Middle frontal gyrus (tissue), 1 donor: ENCODE results near the gene ZNF155.
"Not testable (repeated sequence)": the region's sequence is repeated elsewhere in the genome, so short reads cannot be mapped to it uniquely, and the experiment has no call there.

Source experiments
- DNase-seq: peaks from one replicate; pipeline ENCODE4 v3.0.0-alpha.2; 2015; ENCODE audit warnings: low spot score; ENCODE audit errors: extremely low spot score

The ZNF155 gene

DNA sequence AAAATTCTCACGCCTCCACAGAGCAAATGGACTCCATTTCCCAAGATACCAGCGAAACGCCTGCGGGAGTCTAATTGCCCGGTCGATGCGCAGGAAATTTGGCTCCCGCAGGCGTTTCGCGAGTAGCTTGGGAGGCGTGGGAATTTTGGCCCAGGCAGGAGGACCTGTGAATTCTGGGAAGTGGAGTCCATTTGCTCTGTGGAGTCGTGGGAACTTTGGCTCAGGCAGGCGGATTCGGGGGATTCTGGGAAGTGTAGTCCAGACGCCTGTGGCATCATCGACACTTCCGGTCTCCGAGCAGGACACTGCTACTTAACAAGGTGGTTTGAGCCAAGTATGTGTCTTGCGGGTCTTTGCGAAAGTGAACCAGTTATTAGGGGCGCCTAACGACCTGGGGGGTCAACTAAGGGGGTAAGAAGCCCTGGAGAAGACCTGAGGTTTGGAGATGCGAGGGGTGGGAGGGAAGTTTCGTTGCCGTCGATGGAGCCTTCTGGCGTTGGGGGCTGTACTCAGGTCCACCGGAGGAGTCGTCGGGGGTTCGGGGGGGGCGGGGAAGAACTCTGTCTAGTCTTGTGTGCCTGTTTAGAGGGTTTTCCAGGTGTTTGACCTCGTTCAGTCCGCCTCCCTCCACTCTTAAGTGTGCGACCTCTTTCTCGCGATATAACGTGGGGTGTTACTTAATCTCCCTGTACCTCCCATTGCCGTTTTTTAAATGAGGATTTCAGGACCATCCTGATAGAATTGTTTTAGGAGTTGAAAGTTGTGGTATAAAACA is at the start of gene ZNF155:
TSS of gene ZNF155 (plus strand) at position 277 of the 775 bp plus-strand sequence. CDS start 4,356 bp downstream, outside the sequence.
- DNase-seq, result peak; percentile 93

DNA sequence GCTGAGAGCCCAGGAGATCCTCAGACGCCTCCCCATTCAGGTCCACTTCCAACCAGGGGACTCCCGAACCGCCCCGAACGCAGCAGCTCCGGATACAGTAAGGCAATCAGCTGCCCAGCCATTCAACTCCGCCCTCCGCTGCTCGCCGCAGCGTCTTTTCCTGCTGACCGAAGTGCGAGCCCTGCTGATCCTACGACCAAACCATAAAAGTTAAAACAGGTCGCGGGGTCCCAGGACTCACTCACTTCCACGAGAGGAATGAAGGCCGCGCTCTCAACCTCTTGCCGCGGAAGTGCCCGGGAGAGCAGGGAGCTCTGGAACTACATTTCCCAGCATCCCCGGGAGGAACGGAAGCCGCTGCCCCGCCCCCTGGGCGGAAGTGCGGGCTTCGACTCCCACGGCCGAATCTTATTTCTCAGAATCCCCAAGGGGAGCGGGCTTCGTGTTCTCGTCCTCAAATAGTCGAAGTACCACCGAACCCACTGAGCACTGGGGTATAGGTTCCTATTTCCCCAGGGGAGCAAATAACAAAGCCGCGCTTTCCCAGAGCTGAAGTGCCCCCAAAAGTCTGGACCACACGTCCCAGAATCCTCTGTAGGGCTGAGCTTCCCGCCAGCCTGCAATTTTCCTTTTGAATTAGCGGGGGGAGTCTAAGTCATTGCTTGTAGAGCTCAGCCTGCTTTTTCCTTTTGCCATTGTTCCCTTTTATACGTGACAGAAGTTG is 48.8 kb upstream of the ZNF155 start, which contains the start of gene ZNF45:
TSS of gene ZNF45 (minus strand) at position 298 of the 724 bp plus-strand sequence. CDS start 13,097 bp downstream, outside the sequence.
- peak; percentile 93 for DNase-seq

DNA sequence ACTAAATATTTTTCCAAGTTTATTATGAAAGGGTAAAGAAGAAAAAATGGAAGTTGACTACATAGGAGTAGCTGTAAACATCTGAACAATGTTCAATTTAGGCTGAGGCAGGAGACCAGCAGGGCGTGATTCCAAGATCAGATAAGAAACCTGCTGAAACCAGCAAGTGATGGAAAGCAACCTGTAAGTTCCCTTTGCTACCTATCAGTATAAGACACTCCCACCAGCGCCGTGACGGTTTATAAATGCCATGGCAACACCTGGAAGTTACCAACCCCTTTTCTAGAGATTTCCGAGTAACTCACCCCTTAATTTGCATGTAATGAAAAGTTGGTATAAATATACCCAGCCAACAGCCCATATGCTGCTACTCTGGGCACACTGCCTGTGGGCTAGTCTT is 47.8 kb upstream of the ZNF155 start:
- DNase-seq, result no peak

- DNase-seq, result no peak
Observed at GRCh38 chr19:43939557-43940260, 44.3 kb upstream of the ZNF155 start.

DNA sequence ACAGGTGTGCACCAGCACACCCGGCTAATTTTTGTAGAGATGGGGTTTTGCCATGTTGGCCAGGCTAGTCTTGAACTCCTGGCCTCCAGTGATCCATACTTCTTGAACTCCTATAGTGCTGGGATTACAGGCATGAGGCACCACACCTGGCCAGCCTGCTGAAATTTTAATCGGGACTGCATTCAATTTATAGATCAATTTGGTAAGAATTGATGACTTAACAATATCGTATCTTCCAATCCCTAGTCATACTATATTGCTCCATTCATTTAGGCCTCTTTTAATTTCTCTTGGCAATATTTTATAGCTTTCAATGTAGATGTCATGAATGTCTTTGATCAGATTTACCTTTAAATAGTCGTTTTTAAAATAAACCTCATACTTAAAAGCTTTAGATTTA is 43.3 kb upstream of the ZNF155 start:
- DNase-seq, result no peak

DNA sequence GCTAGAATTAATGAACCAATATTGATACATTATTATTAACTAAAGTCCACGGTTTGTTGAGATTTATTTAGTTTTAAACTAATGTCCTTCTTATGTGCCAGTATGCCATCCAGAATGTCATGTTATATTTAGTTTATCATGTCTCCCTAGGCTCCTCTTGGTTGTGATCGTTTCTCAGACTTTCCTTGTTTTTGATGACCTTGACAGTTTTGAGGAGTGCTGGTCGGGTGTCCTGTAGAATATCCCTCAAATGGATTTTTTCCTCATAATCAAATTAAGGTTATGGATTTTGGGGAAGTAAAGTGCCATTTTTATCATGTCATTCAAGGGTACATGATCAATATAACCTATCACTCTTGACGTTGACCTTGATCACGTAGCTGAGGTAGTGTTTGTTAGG is 42.8 kb upstream of the ZNF155 start:
- no peak for DNase-seq

DNA sequence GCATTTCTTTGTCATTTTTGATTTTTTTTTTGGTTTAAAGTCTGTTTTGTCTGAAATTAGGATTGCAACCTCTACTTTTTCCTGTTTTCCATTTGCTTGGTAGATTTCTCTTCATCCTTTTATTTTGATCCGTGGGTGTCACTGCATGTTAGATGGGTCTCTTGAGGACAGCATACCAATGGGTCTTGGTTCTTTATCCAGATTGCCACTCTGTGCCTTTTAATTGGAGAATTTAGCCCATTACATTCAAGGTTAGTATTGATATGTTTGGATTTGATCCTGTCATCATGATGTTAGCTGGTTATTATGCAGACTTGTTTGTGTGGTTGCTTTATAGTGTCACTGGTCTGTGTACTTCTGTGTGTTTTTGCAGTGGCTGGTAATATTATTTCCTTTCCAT is 36.6 kb upstream of the ZNF155 start:
- DNase-seq, result not testable (repeated sequence)

- not testable (repeated sequence) for DNase-seq
Observed at GRCh38 chr19:43949803-43950202, 34.2 kb upstream of the ZNF155 start.

DNA sequence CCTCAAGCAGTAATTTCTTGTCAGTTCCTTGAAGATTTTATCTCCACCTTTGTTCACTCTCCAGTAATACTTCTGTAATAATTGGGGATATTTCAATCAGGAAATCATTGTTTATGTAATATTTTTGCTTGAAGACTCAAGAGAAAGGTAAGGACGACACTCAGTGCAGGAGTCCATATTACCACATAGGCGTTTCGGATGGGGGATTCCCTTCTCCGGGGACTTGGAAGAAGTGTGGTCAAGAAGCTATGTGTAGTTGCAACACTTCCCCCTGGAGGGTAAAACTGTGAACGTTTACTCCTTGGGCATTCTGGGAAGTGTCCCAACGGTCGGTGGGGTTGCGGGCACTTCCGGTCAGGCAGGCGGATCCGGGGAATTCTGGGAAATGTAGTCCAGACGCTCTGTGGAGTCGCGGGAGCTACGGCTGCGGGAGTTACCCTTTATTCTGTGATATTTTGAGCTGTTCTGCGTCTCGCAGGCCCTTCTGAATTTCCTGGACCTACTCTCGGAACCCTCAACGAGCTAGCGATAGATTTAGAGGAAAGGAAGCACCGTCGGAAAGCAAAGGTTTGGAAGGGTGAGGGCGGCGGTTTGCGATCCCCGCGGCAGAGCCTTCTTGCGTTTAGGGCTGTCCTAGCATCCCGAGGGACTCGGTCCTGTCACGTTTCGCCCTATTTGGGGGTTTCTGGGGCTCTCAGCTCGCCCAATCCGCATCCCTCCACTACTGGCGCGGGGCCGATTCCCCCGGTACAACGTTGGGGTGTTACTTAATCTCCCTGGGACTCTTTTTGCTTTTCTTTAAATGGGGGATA is 32.9 kb upstream of the ZNF155 start, which contains the start of gene ZNF221:
TSS of gene ZNF221 (plus strand) at position 395 of the 812 bp plus-strand sequence. CDS start 11,499 bp downstream, outside the sequence.
- DNase-seq, result peak; percentile 88

GRCh38 chr19:43956827-43957226 is 27.2 kb upstream of the ZNF155 start:
- DNase-seq, result no peak

DNA sequence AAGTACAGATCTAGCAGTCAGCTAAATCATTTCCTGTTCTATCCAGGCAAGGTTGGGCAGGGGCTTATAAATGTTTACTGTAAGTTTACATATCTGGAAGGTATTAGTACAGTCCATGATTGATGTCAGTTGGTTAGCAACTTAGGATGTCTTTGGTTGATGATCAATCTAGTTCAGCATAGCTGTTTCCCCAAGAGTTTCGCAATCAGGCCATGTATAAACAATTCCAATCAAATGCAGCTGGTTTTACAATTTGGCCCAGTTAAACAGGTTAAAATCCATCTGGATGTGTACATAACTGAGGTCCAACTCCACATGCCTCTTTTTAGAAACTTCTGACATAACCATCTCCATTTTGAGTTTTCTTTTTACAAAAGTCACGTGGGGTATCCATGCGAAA is 26.1 kb upstream of the ZNF155 start:
- no peak for DNase-seq

- DNase-seq, result no peak
Observed at GRCh38 chr19:43960411-43960810, 23.6 kb upstream of the ZNF155 start.

DNA sequence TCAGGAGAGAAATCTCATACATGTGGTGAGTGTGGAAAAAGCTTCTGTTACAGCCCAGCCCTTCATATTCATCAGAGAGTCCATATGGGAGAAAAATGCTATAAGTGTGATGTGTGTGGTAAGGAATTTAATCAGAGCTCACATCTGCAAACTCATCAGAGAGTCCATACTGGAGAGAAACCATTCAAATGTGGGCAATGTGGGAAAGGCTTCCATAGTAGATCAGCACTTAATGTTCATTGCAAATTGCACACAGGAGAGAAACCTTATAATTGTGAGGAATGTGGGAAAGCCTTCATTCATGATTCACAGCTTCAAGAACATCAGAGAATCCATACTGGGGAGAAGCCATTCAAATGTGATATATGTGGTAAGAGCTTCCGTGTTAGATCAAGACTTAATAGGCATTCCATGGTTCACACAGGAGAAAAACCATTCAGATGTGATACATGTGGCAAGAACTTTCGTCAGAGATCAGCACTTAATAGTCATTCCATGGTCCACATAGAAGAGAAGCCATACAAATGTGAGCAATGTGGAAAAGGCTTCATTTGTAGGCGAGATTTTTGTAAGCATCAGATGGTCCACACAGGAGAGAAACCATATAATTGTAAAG is 17.8 kb upstream of the ZNF155 start:
- DNase-seq, result no peak

DNA sequence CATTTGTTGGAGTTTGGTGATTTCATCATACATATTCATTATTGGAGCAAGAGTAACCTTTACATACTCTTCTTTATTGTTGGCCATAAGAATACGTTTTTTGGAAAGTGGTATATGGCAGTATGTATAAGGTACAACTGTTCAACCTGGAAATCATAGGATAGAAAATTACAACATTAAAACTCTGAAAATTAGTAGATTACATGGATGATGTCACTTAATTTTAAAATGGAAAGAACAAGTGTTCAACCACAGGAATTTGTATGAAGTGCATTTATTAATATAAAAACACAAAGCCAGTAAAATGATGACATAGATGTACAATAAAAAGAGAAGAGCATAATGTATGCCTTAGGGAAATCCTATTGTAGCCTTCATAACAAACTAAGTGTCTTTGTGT is 7.3 kb upstream of the ZNF155 start:
- DNase-seq, result no peak

DNA sequence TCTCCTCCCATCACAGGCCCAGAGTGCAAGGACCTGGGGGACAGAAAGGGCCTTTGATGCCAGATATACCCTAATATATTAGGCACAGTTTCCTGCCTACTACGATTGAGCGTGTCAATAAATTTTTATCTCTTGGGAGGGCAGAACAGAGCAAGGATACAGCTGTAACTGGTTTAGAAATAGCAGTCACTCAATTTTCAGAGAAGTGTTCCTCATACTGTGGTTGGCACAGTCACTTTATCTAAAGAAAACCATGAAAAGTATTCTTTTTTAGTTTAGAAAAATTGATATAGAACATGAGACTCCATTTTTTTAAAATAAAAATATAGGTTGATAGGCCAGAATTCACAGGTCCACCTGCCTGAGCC is 460 bp upstream of the ZNF155 start:
- no peak for DNase-seq

- DNase-seq, result no peak
Observed at GRCh38 chr19:43984687-43985000, 656 bp downstream of the ZNF155 start.

GRCh38 chr19:43997631-43998290 is 13.8 kb downstream of the ZNF155 start:
- DNase-seq, result no peak

DNA sequence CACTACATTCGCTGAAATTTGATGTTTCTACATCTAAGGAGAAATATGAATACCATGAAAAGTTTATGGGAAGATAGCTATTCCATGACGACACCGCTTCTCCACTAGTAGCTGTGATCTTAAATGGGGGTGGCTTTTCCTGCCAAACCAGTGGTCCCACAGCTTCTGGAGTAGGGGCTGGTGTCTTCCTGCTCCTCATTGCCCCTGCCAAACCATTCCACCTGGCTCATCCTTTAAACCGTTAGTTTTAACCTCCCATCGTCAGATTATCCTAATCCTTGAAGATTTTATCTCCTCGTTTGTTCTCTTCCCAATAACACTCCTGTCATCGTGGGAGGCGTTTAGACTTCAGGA is 18.2 kb downstream of the ZNF155 start:
- DNase-seq, result no peak

DNA sequence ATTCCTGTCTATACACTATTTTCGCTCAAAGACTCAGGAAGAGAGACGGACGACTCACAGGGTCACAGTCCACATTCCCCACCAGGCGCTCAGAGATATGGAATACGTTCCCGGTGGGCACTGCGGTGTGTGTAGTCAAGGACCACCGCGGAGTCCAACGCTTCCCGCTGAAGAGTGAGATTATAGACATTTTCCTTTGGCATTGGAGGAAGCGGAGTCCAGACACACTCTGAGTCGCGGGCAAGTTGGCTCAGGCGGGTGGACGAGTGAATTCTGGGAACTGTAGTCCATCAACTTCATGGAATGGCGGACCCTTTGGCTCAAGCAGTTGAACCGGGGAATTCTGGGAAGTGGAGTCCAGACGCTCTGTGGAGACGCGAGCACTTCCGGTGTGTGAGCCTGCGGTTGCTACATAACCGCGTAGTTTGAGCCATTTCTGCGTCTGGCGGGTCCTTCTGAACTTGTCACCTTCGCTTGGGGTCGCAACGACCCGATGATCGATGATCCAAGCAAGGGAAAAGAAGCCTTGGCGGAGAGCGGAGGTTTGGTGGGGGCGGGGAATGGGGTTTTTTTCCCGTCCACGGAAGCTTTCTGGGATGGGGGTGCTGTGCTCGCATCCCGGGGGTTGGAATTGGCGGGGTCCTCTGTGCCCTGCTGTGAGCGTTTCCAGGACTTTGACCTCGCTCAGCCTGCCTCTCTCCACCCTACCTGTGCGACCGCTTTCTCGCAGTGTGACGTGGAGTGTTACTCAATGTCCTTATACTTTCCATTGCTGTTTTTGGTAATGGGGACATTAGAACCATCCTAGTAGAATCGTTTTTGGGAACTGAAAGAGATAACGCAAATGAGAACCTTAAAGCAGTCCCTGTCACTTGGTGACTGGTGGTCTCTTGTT is 18.8 kb downstream of the ZNF155 start, which contains the start of gene ZNF230:
TSS of gene ZNF230 (plus strand) at position 392 of the 895 bp plus-strand sequence. CDS start 4,122 bp downstream, outside the sequence.
- DNase-seq, result peak; percentile 97
